Measurements from ENCODE around the gene UACA. TPM values are rescaled to one million over a fixed set of nuclear protein-coding genes. Genes with fewer than 3 reads are reported as not detected.

UACA gene
- total RNA-seq, 1 donor from 2014 or later = 18.2 TPM

- no peak for DNase-seq (ENCODE audit: low read depth)
- no peak overlapping the region for H3K4me3 ChIP-seq (ENCODE audit: low read depth, low read length)
- no peak for TF ChIP-seq CTCF (IDR thresholded peaks at IDR 0.05; ENCODE audit: insufficient read depth, low read length, severe bottlenecking)
- no peaks in the 10 kb centered on the region for H3K27me3 ChIP-seq (ENCODE audit: control insufficient read depth, insufficient read depth, low read length)
- H3K36me3 ChIP-seq (ENCODE audit: control insufficient read depth, insufficient read depth, low read length) = no peaks in the 10 kb centered on the region
- no peak for FAIRE-seq
These were observed 5.0 kb upstream of the UACA start for GRCh38 chr15:70768257-70768883.

DNA sequence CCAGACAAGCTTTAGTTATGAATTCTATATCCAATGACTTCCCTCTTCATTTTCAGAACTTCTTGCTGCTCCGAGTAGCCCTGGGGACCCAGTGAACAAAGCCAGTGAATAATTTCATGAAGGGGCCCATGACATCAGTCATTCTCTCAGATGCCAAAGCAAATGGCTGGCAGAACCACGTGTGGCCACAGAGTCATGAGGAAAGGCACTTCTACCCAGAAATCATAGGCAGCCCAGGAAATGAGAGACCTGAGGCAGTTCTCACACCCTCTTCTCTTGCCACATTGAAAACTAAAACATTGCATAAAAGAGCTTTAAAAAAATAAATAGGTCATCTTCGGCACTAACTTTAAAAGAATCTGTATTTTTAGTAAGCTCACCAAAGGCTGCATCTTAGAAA, 4.3 kb upstream of the UACA start:
- H3K4me3 ChIP-seq (ENCODE audit: low read depth, low read length) = no peak overlapping the region
- no peak for DNase-seq (ENCODE audit: low read depth)
- no peaks in the 10 kb centered on the region for H3K36me3 ChIP-seq (ENCODE audit: control insufficient read depth, insufficient read depth, low read length)
- no peak for FAIRE-seq
- H3K27me3 ChIP-seq (ENCODE audit: control insufficient read depth, insufficient read depth, low read length) = no peaks in the 10 kb centered on the region
- TF ChIP-seq CTCF (IDR thresholded peaks at IDR 0.05; ENCODE audit: insufficient read depth, low read length, severe bottlenecking) = no peak

DNA sequence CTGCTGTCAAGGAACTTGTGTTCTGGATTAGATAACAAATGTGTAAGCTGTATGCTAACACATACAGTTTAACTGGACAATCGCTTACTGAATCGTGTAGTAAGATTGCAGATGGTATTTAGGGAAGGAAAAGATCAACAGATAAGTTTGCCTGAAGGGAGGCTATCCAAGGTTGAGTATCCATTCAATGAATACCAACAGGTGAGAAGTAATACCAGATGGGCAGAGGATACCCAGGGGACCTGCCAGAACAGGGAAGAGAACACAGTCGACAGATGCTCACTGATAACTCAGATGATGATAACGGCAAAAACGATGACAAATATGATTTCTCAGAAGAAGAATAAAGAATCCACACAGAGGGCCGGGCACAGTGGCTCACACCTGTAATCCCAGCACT, 3.2 kb upstream of the UACA start:
- Histone ChIP-seq H3K36me3 (ENCODE audit: control insufficient read depth, insufficient read depth, low read length) (no peaks in the 10 kb centered on the region), H3K27me3 (ENCODE audit: control insufficient read depth, insufficient read depth, low read length) (no peaks in the 10 kb centered on the region), H3K4me3 (ENCODE audit: low read depth, low read length) (no peak overlapping the region)
- no peak for TF ChIP-seq CTCF (IDR thresholded peaks at IDR 0.05; ENCODE audit: insufficient read depth, low read length, severe bottlenecking)
- DNase-seq (ENCODE audit: low read depth) (no peak), FAIRE-seq (no peak)

GRCh38 chr15:70765504-70766281, 2.3 kb upstream of the UACA start:
- no peak for FAIRE-seq
- Histone ChIP-seq H3K36me3 (ENCODE audit: control insufficient read depth, insufficient read depth, low read length) (no peaks in the 10 kb centered on the region), H3K4me3 (ENCODE audit: low read depth, low read length) (no peak overlapping the region), H3K27me3 (ENCODE audit: control insufficient read depth, insufficient read depth, low read length) (no peaks in the 10 kb centered on the region)
- DNase-seq (ENCODE audit: low read depth) = no peak
- no peak for TF ChIP-seq CTCF (IDR thresholded peaks at IDR 0.05; ENCODE audit: insufficient read depth, low read length, severe bottlenecking)

DNA sequence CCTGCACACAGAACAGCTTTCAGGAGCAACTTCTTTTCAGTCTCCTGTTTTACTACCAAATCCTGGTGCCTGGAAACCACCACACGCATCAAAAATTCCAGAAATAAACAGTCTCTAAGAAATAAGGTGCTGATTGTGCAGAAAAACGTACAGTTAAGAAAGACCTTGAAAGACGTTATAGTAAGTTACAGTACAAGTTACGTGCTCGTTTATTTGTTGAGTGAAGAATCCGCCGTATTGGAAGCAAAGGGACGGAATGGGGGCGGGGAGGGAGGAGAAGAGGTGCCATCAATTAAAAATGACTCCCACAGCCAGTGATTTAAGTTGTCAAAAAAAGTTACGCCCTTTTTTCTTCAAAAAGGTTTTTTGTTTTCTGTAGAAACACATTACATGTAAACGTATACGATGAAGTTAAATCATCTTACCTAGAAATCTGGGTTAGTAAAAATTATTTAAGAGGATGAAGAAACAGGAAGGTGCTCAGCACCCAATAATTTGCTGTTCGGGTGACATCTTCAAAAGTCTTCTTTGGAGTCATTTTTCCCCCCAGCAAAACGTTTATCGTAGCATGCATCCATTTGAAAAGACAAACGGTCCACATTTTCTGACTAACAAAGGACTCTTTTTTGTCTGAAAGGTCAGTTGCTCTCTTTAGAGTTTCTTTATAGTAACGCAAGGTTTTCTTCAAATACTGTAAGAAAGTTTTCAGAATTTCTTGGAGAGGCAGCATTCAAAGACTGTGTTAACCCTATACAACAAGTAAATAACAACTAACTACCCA, 782 bp upstream of the UACA start:
- no peak for TF ChIP-seq CTCF (IDR thresholded peaks at IDR 0.05; ENCODE audit: insufficient read depth, low read length, severe bottlenecking)
- H3K36me3 ChIP-seq (ENCODE audit: control insufficient read depth, insufficient read depth, low read length) = no peaks in the 10 kb centered on the region
- DNase-seq (ENCODE audit: low read depth) = no peak
- no peaks in the 10 kb centered on the region for H3K27me3 ChIP-seq (ENCODE audit: control insufficient read depth, insufficient read depth, low read length)
- no peak for FAIRE-seq
- H3K4me3 ChIP-seq (ENCODE audit: low read depth, low read length) = peak overlapping the region; percentile 95

Data from bronchial epithelial cell (primary cell).